ENCODE data around the gene SLC18A3. TPM values are rescaled to one million over a fixed set of nuclear protein-coding genes. Genes with fewer than 3 reads are reported as not detected.

The SLC18A3 gene
- polyA plus RNA-seq, 10 donors = not detected

- DNase-seq = no peak
Observed at GRCh38 chr10:49651039-49651835, 41.1 kb downstream of the SLC18A3 start.

GRCh38 chr10:49651917-49652316 is 41.8 kb downstream of the SLC18A3 start:
- no peak for DNase-seq

GRCh38 chr10:49652421-49653272 is 42.5 kb downstream of the SLC18A3 start:
- DNase-seq = no peak

GRCh38 chr10:49653273-49653929 is 43.3 kb downstream of the SLC18A3 start:
- no peak for DNase-seq

DNA sequence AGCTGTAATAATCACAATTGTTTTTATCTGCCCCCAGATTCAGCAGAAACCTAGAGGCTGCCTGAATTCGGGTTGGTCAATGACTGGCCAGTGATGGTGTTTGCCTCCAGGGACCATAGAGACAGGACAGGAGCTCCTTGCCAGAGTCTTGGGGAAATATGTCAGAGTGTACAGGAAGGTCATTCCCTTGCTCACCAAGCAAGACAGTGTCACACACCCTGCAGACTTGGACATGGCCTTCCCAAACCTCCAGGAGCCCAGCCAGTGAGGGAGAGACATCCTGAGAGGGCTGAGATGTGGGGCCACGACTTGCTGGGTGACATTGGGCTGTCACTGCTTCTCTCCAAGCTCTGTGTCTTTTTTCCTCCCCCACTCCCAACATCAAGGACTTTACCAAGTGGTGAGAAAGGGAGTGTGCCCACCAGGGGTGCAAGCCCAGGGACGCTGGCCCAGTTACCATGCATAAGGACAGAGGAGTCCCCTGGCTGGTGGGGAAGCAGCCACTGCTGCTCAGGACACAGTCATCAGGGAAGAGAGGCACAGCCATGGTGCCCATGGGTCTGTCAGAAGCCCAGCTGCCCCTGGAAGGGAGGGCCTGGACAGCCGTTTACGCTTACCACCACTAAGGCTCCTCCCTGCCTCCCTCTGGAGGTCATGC is 44.1 kb downstream of the SLC18A3 start:
- DNase-seq = no peak

- no peak for DNase-seq
Observed at GRCh38 chr10:49655099-49655498, 45.0 kb downstream of the SLC18A3 start.

DNA sequence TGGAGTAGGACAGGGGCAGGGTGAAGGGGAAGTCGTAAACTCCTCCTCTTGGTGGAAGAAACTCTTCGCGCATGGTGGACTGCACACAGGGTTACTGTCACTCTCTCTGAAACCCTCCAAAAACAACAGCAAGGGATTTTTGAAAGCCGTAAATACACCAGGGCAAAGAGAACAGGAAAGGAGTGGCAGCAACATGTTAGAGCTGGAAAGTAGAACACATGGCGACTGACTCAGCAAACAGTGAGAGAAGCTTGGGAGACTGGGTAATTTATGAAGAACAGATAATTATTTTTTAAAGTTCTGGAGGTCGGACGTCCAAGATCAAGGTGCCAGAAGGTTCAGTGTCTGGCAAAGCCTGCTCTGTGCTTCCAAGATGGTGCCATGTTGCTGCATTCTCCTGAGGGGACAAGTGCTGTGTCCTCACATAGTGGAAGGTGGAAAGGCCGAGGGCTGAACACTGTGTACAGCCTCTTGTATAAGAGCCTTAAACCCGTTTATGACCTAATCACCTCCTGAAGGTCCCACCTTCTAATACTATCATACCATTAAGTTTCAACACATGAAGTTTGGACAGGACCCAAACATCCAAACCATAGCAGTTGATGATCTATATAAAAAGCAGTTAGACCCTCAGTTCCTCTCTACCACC is 46.9 kb downstream of the SLC18A3 start:
- DNase-seq = no peak

DNA sequence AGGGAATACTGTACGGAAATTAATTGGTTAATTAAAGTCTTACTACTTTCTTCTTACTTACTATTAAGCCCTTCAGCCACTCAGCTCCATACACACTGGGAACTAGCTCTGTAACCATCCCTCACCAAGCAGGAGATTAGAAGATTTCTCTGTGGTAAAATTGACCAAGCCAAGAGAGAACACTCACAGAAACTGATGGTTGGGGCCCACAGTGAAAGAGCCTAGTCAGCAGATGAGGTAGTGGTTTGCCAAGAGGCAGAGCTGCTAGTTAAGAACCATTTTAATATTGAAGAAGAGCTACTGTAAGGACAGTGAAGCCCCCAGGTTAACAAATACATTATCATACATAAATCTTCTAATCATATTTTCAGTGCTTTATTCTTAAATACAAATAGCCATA is 47.5 kb downstream of the SLC18A3 start:
- no peak for DNase-seq

DNA sequence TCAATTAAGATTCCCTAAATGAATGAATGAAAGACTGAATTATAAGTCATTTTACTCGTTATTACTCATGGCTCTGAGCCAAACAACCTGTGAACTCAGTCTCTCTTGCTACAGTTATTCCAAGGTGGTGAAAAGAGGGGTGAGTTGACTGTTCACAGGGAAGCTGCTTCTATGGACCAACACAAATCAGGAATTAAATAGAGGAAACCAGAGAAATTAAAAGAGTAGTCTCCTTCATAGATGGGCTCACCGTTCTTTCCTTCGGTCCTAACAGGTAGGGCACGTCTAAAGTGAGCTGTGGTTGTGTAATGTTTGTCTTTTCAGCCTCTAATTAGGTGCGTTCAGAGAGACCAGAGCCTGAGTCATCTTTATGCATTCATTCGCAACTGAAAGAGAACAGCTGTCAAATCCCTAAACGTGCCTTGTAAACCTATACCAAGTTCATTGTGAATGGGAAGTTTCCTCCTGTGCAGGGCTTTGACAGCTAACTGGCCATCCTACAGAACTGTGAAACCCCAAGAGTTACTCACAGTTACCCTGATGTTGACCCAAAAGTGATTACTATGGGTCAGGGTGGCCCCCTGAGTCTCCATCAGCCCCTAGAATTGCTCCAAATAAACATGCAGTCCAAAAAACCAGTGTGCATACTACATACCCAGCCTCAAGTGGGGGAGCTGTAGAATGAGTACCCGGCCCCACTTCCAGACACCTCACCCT is 51.2 kb downstream of the SLC18A3 start:
- DNase-seq = no peak

Other genes with a start within 250 kb of the SLC18A3 start
- gene DRGX, start 214.2 kb upstream of the SLC18A3 start, polyA plus RNA-seq (ENCODE audit: insufficient read length in 10 of 10) = under 1 TPM in 2 of 10 donors, not detected in 8; 0.10 to 0.26 TPM
- 10 to 100 TPM in 5 of 10 donors, 1 to 10 TPM in 5; 7.7 to 14.3 (median 10.0) TPM for gene ERCC6, start 71.2 kb upstream of the SLC18A3 start, polyA plus RNA-seq (ENCODE audit: insufficient read length in 10 of 10)
- gene CHAT, start 3.7 kb downstream of the SLC18A3 start, polyA plus RNA-seq (ENCODE audit: insufficient read length in 10 of 10) = not detected
- not detected for gene C10orf53, start 69.3 kb downstream of the SLC18A3 start, polyA plus RNA-seq (ENCODE audit: insufficient read length in 10 of 10)
- 1 to 10 TPM in 1 of 10 donors, under 1 TPM in 9; 0.25 to 1.2 (median 0.50) TPM for gene OGDHL, start 152.0 kb downstream of the SLC18A3 start, polyA plus RNA-seq (ENCODE audit: insufficient read length in 10 of 10)